GM23338 (cell line): ENCODE results near the gene CEP170B. TPM values are rescaled to one million over a fixed set of nuclear protein-coding genes. Genes with fewer than 3 reads are reported as not detected.

Experiments
- ATAC-seq: fragments of 200-7000 bp; cut with Tn5 transposase; 3 replicates; pipeline ENCODE4 v1.9.1; 2020
- DNase-seq: peaks from one replicate; pipeline ENCODE4 v3.0.0-alpha.2; 2015; ENCODE audit warnings: low spot score
- H2AFZ ChIP-seq: fragments of 200-600 bp; sonication (generic); 2 replicates; pipeline ENCODE4 v1.8.0; 2016; ENCODE audit warnings: antibody characterized with exemption, mild to moderate bottlenecking, moderate library complexity
- H3F3A ChIP-seq: fragments of 200-600 bp; sonication (generic); replicated peaks from 2 replicates; pipeline ENCODE4 v1.8.0; 2017; ENCODE audit warnings: antibody characterized with exemption, mixed run types, low read depth
- H3K27ac ChIP-seq: fragments of 200-600 bp; sonication (generic); 2 replicates; pipeline ENCODE4 v1.6.1; 2016; ENCODE audit warnings: low read depth
- H3K27me3 ChIP-seq: fragments of 200-600 bp; sonication (generic); 2 replicates; pipeline ENCODE4 v1.8.0; 2016; ENCODE audit warnings: mild to moderate bottlenecking, mixed run types, moderate library complexity; ENCODE audit not compliant: insufficient read depth
- H3K36me3 ChIP-seq: fragments of 200-600 bp; sonication (generic); 2 replicates; pipeline ENCODE4 v1.8.0; 2016; ENCODE audit warnings: mild to moderate bottlenecking; ENCODE audit not compliant: insufficient read depth
- H3K4me1 ChIP-seq: fragments of 200-600 bp; sonication (generic); 2 replicates; pipeline ENCODE4 v1.8.0; 2016; ENCODE audit warnings: mild to moderate bottlenecking, moderate library complexity; ENCODE audit not compliant: insufficient read depth
- H3K4me2 ChIP-seq: fragments of 200-600 bp; sonication (generic); 2 replicates; pipeline ENCODE4 v1.7.1; 2017; ENCODE audit warnings: mixed run types
- H3K4me3 ChIP-seq: fragments of 200-600 bp; sonication (generic); 2 replicates; pipeline ENCODE4 v1.6.1; 2016; ENCODE audit warnings: mixed run types
- H3K79me2 ChIP-seq: fragments of 200-600 bp; sonication (generic); replicated peaks from 2 replicates; pipeline ENCODE4 v1.8.0; 2017; ENCODE audit warnings: mild to moderate bottlenecking; ENCODE audit not compliant: insufficient read depth
- H3K9me2 ChIP-seq: fragments of 200-600 bp; sonication (generic); 2 replicates; pipeline ENCODE4 v1.8.0; 2017; ENCODE audit not compliant: insufficient read depth
- H4K20me1 ChIP-seq: fragments of 200-600 bp; sonication (generic); replicated peaks from 2 replicates; pipeline ENCODE4 v1.8.0; 2017; ENCODE audit warnings: mild to moderate bottlenecking; ENCODE audit not compliant: insufficient read depth
- H3K27ac Mint-ChIP-seq: 2 replicates; pipeline ENCODE4 v1.8.0; 2020; ENCODE audit warnings: inconsistent platforms, mild to moderate bottlenecking, moderate library complexity, mixed read lengths
- H3K27me3 Mint-ChIP-seq: 3 replicates; pipeline ENCODE4 v1.8.0; 2022; ENCODE audit warnings: low read depth, mild to moderate bottlenecking, moderate library complexity, mixed read lengths, inconsistent platforms; ENCODE audit not compliant: insufficient read depth, poor library complexity
- H3K36me3 Mint-ChIP-seq: 3 replicates; pipeline ENCODE4 v1.8.0; 2021; ENCODE audit warnings: low read depth, mild to moderate bottlenecking, inconsistent platforms, moderate library complexity, mixed read lengths
- H3K4me1 Mint-ChIP-seq: 3 replicates; pipeline ENCODE4 v1.8.0; 2020; ENCODE audit warnings: mild to moderate bottlenecking, inconsistent platforms, mixed read lengths
- H3K4me3 Mint-ChIP-seq: 3 replicates; pipeline ENCODE4 v1.8.0; 2021; ENCODE audit warnings: moderate library complexity, mild to moderate bottlenecking, inconsistent platforms, mixed read lengths
- H3K9me3 Mint-ChIP-seq: 3 replicates; pipeline ENCODE4 v1.8.0; 2020; ENCODE audit warnings: moderate library complexity, mild to moderate bottlenecking, inconsistent platforms, mixed read lengths
- CREB1 ChIP-seq: fragments of 250-450 bp; sonication (Bioruptor Pico); IDR thresholded peaks from 2 replicates; pipeline ENCODE4 v1.5.0; 2020; ENCODE audit warnings: low read depth, mild to moderate bottlenecking, moderate library complexity
- ETS1 ChIP-seq: IDR thresholded peaks from 2 replicates; pipeline ENCODE4 v1.6.1; 2016; ENCODE audit warnings: antibody characterized with exemption
- EZH2 ChIP-seq: fragments of 200-600 bp; sonication (generic); IDR thresholded peaks from one replicate; pipeline ENCODE4 v1.8.0; 2017; ENCODE audit warnings: antibody characterized with exemption, mild to moderate bottlenecking, low read depth; ENCODE audit not compliant: unreplicated experiment
- JUNB ChIP-seq: IDR thresholded peaks from one replicate; pipeline ENCODE4 v1.6.1; 2016; ENCODE audit warnings: antibody characterized with exemption; ENCODE audit not compliant: unreplicated experiment
- NANOG ChIP-seq: IDR thresholded peaks from 2 replicates; pipeline ENCODE4 v1.6.1; 2016; ENCODE audit warnings: antibody characterized with exemption, borderline replicate concordance
- POLR2AphosphoS5 ChIP-seq: IDR thresholded peaks from 2 replicates; pipeline ENCODE4 v1.6.1; 2016; ENCODE audit warnings: antibody characterized with exemption, low read depth
- REST ChIP-seq: IDR thresholded peaks from one replicate; pipeline ENCODE4 v1.6.1; 2018; ENCODE audit warnings: antibody characterized with exemption; ENCODE audit not compliant: unreplicated experiment
- STAT1 ChIP-seq: IDR thresholded peaks from one replicate; pipeline ENCODE4 v1.6.1; 2016; ENCODE audit warnings: antibody characterized with exemption; ENCODE audit not compliant: unreplicated experiment
- ZNF114 ChIP-seq: fragments of 250-450 bp; sonication (Bioruptor Pico); IDR thresholded peaks from 2 replicates; pipeline ENCODE4 v1.5.0; 2020; ENCODE audit warnings: mild to moderate bottlenecking, moderate library complexity
- ZNF331 ChIP-seq: fragments of 250-450 bp; sonication (Bioruptor Pico); IDR thresholded peaks from 2 replicates; pipeline ENCODE4 v1.5.0; 2020; ENCODE audit warnings: low read depth, mild to moderate bottlenecking, moderate library complexity
- polyA plus RNA-seq: library from polyadenylated mRNA; unstranded; fragments of >200 nt; fragmentation: Nextera tagmentation; extraction: Ambion mirVana; gene quantifications from 2 replicates; pipeline ENCODE4 v1.2.1, GENCODE V29; 2016
- total RNA-seq: library from RNA; depleted of rRNA; stranded (reverse); fragments of >200 nt; shearing (Covaris generic); gene quantifications from 2 replicates; pipeline ENCODE4 v1.2.3, GENCODE V29; 2014
- TF ChIP-seq, protein P1 (sequence below): fragments of 250-450 bp; sonication (Bioruptor Pico); IDR thresholded peaks from 2 replicates; pipeline ENCODE4 v1.5.0; 2020; ENCODE audit warnings: mild to moderate bottlenecking, moderate library complexity

CEP170B gene
- total and polyA plus RNA-seq, 2 experiments from 2014 or later = 4.6 to 37.1 TPM

DNA sequence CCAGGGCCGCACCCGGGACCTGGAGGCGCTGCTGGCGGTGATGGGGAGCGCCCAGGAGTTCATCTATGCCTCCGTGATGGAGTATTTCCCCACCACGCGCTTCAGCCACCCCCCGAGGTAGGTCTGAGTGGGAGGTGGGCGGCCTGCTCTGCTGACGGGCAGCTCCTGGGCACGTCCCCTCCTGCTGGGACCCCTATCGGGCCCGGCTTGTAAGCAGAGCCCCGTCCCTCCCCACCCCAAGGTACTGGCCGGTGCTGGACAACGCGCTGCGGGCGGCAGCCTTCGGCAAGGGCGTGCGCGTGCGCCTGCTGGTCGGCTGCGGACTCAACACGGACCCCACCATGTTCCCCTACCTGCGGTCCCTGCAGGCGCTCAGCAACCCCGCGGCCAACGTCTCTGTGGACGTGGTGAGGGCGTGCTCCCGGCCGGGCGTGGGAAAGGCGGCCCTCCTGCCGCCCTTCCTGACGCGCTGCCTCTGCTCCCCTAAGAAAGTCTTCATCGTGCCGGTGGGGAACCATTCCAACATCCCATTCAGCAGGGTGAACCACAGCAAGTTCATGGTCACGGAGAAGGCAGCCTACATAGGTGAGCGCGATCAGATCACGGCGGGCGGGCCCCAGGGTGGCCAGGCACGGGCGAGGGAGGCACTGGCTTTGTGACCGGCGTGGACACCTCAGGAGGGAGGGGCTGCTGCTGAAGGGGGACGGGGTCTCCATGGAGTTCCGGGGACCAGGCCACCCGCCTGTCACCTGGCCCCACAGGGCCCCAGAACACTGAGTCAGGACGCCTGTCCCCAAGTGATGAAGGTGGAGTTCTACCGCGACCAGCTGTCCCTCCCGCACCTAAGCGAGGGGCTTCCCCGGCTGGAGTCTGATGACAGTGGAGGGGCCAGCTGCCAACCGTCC lies 67.0 kb downstream of the CEP170B start (continued):
- no peak for TF ChIP-seq ETS1
- TF ChIP-seq STAT1 = no peak
- no peak for TF ChIP-seq JUNB
- no peak for TF ChIP-seq NANOG
- peak; percentile 36 for TF ChIP-seq EZH2
- no peak for TF ChIP-seq ZNF114 (CRISPR knock-in tag)
- no peak for TF ChIP-seq ZNF331 (CRISPR knock-in tag)
- no peak for TF ChIP-seq CREB1
- no peak for TF ChIP-seq REST
- no peak for TF ChIP-seq POLR2AphosphoS5

DNA sequence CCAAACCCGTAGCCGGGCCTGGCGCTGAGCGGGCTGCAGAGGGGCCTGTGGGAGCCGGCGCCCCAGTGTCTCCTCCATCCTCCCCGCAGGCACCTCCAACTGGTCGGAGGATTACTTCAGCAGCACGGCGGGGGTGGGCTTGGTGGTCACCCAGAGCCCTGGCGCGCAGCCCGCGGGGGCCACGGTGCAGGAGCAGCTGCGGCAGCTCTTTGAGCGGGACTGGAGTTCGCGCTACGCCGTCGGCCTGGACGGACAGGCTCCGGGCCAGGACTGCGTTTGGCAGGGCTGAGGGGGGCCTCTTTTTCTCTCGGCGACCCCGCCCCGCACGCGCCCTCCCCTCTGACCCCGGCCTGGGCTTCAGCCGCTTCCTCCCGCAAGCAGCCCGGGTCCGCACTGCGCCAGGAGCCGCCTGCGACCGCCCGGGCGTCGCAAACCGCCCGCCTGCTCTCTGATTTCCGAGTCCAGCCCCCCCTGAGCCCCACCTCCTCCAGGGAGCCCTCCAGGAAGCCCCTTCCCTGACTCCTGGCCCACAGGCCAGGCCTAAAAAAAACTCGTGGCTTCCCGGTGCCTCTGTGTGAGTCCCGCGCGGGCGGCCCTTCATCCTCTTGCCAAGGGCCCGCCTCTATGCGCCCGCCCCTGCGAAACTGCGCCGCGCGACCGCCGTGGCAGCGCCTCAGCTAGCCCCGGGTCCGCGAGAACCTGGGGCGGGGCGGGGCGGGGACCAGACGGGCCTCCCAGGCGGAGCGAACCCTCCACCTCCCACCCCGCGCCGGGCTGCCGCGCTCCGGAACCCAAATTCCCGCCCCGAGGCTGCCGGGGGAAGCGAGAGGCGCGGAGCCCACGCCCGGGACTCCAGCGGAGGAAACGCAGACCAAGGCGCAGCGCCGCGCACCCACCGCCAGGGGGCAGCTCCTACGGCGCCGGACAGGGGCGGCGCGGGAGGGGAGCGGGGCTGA lies 67.9 kb downstream of the CEP170B start:
- Histone ChIP-seq H3K79me2 (no peaks in the 10 kb centered on the region), H3K9me2 (no peaks in the 10 kb centered on the region), H2AFZ (peak overlapping the region; percentile 86; the same call in 1 of the 2 replicates), H3K27me3 (peaks cover 70% of the 10 kb centered on the region), H3F3A (no peaks in the 10 kb centered on the region), H3K4me1 (peaks cover 3% of the 10 kb centered on the region; the same call in 1 of the 2 replicates), H4K20me1 (no peaks in the 10 kb centered on the region), H3K36me3 (no peaks in the 10 kb centered on the region), H3K4me2 (peak overlapping the region; percentile 84), H3K27ac (no peak overlapping the region), H3K4me3 (peak overlapping the region; percentile 61)
- DNase-seq = peak; percentile 87
- no peak overlapping the region for H3K27ac Mint-ChIP-seq
- no peaks in the 10 kb centered on the region; the same call in 2 of the 3 replicates for H3K4me1 Mint-ChIP-seq
- H3K4me3 Mint-ChIP-seq = peak overlapping the region; percentile 65; the same call in 2 of the 3 replicates
- peaks cover 52% of the 10 kb centered on the region for H3K27me3 Mint-ChIP-seq
- peak; percentile 66 for ATAC-seq
- no peaks in the 10 kb centered on the region for H3K9me3 Mint-ChIP-seq
- peaks cover 3% of the 10 kb centered on the region; the same call in 1 of the 3 replicates for H3K36me3 Mint-ChIP-seq
- TF ChIP-seq, protein P1, sequence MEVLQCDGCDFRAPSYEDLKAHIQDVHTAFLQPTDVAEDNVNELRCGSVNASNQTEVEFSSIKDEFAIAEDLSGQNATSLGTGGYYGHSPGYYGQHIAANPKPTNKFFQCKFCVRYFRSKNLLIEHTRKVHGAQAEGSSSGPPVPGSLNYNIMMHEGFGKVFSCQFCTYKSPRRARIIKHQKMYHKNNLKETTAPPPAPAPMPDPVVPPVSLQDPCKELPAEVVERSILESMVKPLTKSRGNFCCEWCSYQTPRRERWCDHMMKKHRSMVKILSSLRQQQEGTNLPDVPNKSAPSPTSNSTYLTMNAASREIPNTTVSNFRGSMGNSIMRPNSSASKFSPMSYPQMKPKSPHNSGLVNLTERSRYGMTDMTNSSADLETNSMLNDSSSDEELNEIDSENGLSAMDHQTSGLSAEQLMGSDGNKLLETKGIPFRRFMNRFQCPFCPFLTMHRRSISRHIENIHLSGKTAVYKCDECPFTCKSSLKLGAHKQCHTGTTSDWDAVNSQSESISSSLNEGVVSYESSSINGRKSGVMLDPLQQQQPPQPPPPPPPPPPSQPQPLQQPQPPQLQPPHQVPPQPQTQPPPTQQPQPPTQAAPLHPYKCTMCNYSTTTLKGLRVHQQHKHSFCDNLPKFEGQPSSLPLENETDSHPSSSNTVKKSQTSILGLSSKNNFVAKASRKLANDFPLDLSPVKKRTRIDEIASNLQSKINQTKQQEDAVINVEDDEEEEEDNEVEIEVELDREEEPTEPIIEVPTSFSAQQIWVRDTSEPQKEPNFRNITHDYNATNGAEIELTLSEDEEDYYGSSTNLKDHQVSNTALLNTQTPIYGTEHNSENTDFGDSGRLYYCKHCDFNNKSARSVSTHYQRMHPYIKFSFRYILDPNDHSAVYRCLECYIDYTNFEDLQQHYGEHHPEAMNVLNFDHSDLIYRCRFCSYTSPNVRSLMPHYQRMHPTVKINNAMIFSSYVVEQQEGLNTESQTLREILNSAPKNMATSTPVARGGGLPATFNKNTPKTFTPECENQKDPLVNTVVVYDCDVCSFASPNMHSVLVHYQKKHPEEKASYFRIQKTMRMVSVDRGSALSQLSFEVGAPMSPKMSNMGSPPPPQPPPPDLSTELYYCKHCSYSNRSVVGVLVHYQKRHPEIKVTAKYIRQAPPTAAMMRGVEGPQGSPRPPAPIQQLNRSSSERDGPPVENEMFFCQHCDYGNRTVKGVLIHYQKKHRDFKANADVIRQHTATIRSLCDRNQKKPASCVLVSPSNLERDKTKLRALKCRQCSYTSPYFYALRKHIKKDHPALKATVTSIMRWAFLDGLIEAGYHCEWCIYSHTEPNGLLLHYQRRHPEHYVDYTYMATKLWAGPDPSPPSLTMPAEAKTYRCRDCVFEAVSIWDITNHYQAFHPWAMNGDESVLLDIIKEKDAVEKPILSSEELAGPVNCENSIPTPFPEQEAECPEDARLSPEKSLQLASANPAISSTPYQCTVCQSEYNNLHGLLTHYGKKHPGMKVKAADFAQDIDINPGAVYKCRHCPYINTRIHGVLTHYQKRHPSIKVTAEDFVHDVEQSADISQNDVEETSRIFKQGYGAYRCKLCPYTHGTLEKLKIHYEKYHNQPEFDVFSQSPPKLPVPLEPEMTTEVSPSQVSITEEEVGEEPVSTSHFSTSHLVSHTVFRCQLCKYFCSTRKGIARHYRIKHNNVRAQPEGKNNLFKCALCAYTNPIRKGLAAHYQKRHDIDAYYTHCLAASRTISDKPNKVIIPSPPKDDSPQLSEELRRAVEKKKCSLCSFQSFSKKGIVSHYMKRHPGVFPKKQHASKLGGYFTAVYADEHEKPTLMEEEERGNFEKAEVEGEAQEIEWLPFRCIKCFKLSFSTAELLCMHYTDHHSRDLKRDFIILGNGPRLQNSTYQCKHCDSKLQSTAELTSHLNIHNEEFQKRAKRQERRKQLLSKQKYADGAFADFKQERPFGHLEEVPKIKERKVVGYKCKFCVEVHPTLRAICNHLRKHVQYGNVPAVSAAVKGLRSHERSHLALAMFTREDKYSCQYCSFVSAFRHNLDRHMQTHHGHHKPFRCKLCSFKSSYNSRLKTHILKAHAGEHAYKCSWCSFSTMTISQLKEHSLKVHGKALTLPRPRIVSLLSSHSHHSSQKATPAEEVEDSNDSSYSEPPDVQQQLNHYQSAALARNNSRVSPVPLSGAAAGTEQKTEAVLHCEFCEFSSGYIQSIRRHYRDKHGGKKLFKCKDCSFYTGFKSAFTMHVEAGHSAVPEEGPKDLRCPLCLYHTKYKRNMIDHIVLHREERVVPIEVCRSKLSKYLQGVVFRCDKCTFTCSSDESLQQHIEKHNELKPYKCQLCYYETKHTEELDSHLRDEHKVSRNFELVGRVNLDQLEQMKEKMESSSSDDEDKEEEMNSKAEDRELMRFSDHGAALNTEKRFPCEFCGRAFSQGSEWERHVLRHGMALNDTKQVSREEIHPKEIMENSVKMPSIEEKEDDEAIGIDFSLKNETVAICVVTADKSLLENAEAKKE (CRISPR knock-in tag) = no peak
- TF ChIP-seq ETS1 = no peak
